PC-3 (cell line): ENCODE measurements around the gene SHOX.
"Not testable (repeated sequence)": the region's sequence is repeated elsewhere in the genome, so short reads cannot be mapped to it uniquely, and the experiment has no call there.

Experiments
- CTCF ChIP-seq: fragments of 300-600 bp; sonication (generic); conservative IDR thresholded peaks from 2 replicates; pipeline ENCODE4 v1.5.1; 2017; ENCODE audit warnings: antibody characterized with exemption, low read depth, mild to moderate bottlenecking, low read length
- EZH2 ChIP-seq: fragments of 300-600 bp; sonication (generic); IDR thresholded peaks from one replicate; pipeline ENCODE4 v1.6.1; 2017; ENCODE audit warnings: antibody characterized with exemption, mild to moderate bottlenecking, low read length; ENCODE audit not compliant: unreplicated experiment
- EZH2phosphoT487 ChIP-seq: fragments of 300-600 bp; sonication (generic); IDR thresholded peaks from 2 replicates; pipeline ENCODE4 v1.6.1; 2018; ENCODE audit warnings: mild to moderate bottlenecking, antibody characterized with exemption, low read length, borderline replicate concordance

- not testable (repeated sequence) for TF ChIP-seq EZH2phosphoT487, CTCF, EZH2
These were observed 4.5 kb upstream of the SHOX start for GRCh38 chrX:626047-626446.
